GM19452 (cell line): ENCODE results near the gene JMJD8.

Source experiments
- ATAC-seq: cut with Tn5 transposase; IDR thresholded peaks from one replicate; pipeline ENCODE4 v1.9.1; 2021; ENCODE audit not compliant: unreplicated experiment

JMJD8 gene

GRCh38 chr16:662095-662494, 22.0 kb downstream of the JMJD8 start:
- ATAC-seq, result no peak

GRCh38 chr16:661184-661821, 22.8 kb downstream of the JMJD8 start:
- ATAC-seq, result no peak

- ATAC-seq, result no peak
Observed at GRCh38 chr16:660459-661183, 23.5 kb downstream of the JMJD8 start.

- ATAC-seq, result no peak
Observed at GRCh38 chr16:660132-660458, 24.0 kb downstream of the JMJD8 start.

GRCh38 chr16:659618-660017, 24.5 kb downstream of the JMJD8 start:
- no peak for ATAC-seq

- ATAC-seq, result no peak
Observed at GRCh38 chr16:658679-659571, 25.2 kb downstream of the JMJD8 start.

- ATAC-seq, result no peak
Observed at GRCh38 chr16:657487-657886, 26.6 kb downstream of the JMJD8 start.

GRCh38 chr16:654034-654433, 30.1 kb downstream of the JMJD8 start:
- ATAC-seq, result no peak

- ATAC-seq, result no peak
Observed at GRCh38 chr16:652454-653305, 31.5 kb downstream of the JMJD8 start.

GRCh38 chr16:651844-652243, 32.3 kb downstream of the JMJD8 start:
- no peak for ATAC-seq

GRCh38 chr16:649631-650030, 34.5 kb downstream of the JMJD8 start:
- ATAC-seq, result peak; percentile 25

- ATAC-seq, result peak; percentile 79
Observed at GRCh38 chr16:648781-649589, 35.1 kb downstream of the JMJD8 start, which contains the start of gene WDR90. TSS of gene WDR90 (plus strand) at chr16:649365. CDS start at chr16:649417, 52 bp downstream.

GRCh38 chr16:648071-648780, 35.9 kb downstream of the JMJD8 start:
- no peak for ATAC-seq

- ATAC-seq, result no peak
Observed at GRCh38 chr16:647173-647902, 36.8 kb downstream of the JMJD8 start.

GRCh38 chr16:646679-647172, 37.4 kb downstream of the JMJD8 start:
- ATAC-seq, result no peak

GRCh38 chr16:645852-646678, 38.1 kb downstream of the JMJD8 start:
- ATAC-seq, result no peak

- ATAC-seq, result no peak
Observed at GRCh38 chr16:644556-644955, 39.6 kb downstream of the JMJD8 start.

- no peak for ATAC-seq
Observed at GRCh38 chr16:643050-643368, 41.1 kb downstream of the JMJD8 start.
